Immature natural killer cell (primary cell): ENCODE data around the gene PIF1. TPM values are rescaled to one million over a fixed set of nuclear protein-coding genes. Genes with fewer than 3 reads are reported as not detected.
"Not testable (repeated sequence)": the region's sequence is repeated elsewhere in the genome, so short reads cannot be mapped to it uniquely, and the experiment has no call there.

ENCODE experiments used
- DNase-seq, 3 donors: peaks; one replicate each; pipeline ENCODE4 v3.0.0; 2022; ENCODE audit warnings: mixed read lengths in 1 of 3
- H3K27ac Mint-ChIP-seq, 6 donors: one replicate each; pipeline ENCODE4 v1.8.0; 2020; ENCODE audit warnings: mixed read lengths in 6 of 6, mild to moderate bottlenecking in 5 of 6, inconsistent platforms in 4 of 6, moderate library complexity in 3 of 6
- H3K27me3 Mint-ChIP-seq, 3 donors: one replicate each; pipeline ENCODE4 v1.8.0; 2020 to 2021; ENCODE audit warnings: low read depth in 3 of 3, mild to moderate bottlenecking in 3 of 3, mixed read lengths in 3 of 3, moderate library complexity in 3 of 3, inconsistent platforms in 1 of 3
- H3K36me3 Mint-ChIP-seq, 3 donors: one replicate each; pipeline ENCODE4 v1.8.0; 2020; ENCODE audit warnings: mixed read lengths in 3 of 3, inconsistent platforms in 2 of 3, mild to moderate bottlenecking in 2 of 3
- H3K4me1 Mint-ChIP-seq, 2 donors: one replicate each; pipeline ENCODE4 v1.8.0; 2020; ENCODE audit warnings: inconsistent platforms in 2 of 2, mild to moderate bottlenecking in 2 of 2, mixed read lengths in 2 of 2, moderate library complexity in 1 of 2
- H3K4me3 Mint-ChIP-seq, 5 donors: one replicate each; pipeline ENCODE4 v1.8.0; 2020; ENCODE audit warnings: mild to moderate bottlenecking in 5 of 5, mixed read lengths in 5 of 5, inconsistent platforms in 3 of 5, moderate library complexity in 3 of 5
- H3K9me3 Mint-ChIP-seq, 6 donors: one replicate each; pipeline ENCODE4 v1.8.0; 2020; ENCODE audit warnings: mild to moderate bottlenecking in 6 of 6, mixed read lengths in 6 of 6, inconsistent platforms in 4 of 6, moderate library complexity in 3 of 6
- polyA plus RNA-seq, 3 donors: library from polyadenylated mRNA; unstranded; fragments of 300-500 nt; fragmentation: Illumina TruSeq; gene quantifications; one replicate each; pipeline ENCODE4 v1.2.3, GENCODE V29; 2021

The PIF1 gene
- polyA plus RNA-seq, 3 donors from 2014 or later, result 1.1 to 2.5 (median 2.1) TPM

- not testable (repeated sequence) for H3K27ac Mint-ChIP-seq, H3K9me3 Mint-ChIP-seq, H3K4me3 Mint-ChIP-seq, DNase-seq, H3K27me3 Mint-ChIP-seq, H3K36me3 Mint-ChIP-seq, H3K4me1 Mint-ChIP-seq
Measured at GRCh38 chr15:64795299-64795698, 30.1 kb downstream of the PIF1 start.

- H3K36me3 Mint-ChIP-seq, result no peaks in the 10 kb centered on the region
- H3K27ac Mint-ChIP-seq, result no peak overlapping the region
- DNase-seq, result no peak
- no peaks in the 10 kb centered on the region for H3K27me3 Mint-ChIP-seq
- H3K9me3 Mint-ChIP-seq, result no peaks in the 10 kb centered on the region
- no peak overlapping the region for H3K4me3 Mint-ChIP-seq
- no peaks in the 10 kb centered on the region for H3K4me1 Mint-ChIP-seq
Measured at GRCh38 chr15:64792282-64792681, 33.2 kb downstream of the PIF1 start.

- Mint-ChIP-seq H3K27ac (peak overlapping the region in 1 of 6 donors; percentile 68), H3K4me1 (no peaks in the 10 kb centered on the region), H3K4me3 (no peak overlapping the region)
Measured at GRCh38 chr15:64791401-64791800, 34.0 kb downstream of the PIF1 start.

GRCh38 chr15:64783796-64784195 is 41.7 kb downstream of the PIF1 start:
- Mint-ChIP-seq H3K36me3 (no peaks in the 10 kb centered on the region), H3K27me3 (peaks cover 0 to 2% (median 2%) of the 10 kb centered on the region in 3 donors), H3K9me3 (no peaks in the 10 kb centered on the region), H3K4me1 (peaks cover 34 to 41% of the 10 kb centered on the region in 2 donors), H3K27ac (peak overlapping the region in 2 of 6 donors; percentile 5 to 21), H3K4me3 (peak overlapping the region in 2 of 5 donors; percentile 19 to 25)
- DNase-seq, result no peak

More at GRCh38 chr15:64791401-64791800, 34.0 kb downstream of the PIF1 start:
- H3K36me3 Mint-ChIP-seq, result no peaks in the 10 kb centered on the region
- H3K27me3 Mint-ChIP-seq, result no peaks in the 10 kb centered on the region
- no peak for DNase-seq
- no peaks in the 10 kb centered on the region for H3K9me3 Mint-ChIP-seq

- H3K4me1 Mint-ChIP-seq, result peaks cover 34 to 41% of the 10 kb centered on the region in 2 donors
- H3K27ac Mint-ChIP-seq, result peak overlapping the region in 5 of 6 donors; percentile 57 to 91 (median 79)
- peak overlapping the region; percentile 67 to 84 (median 75) for H3K4me3 Mint-ChIP-seq
- H3K9me3 Mint-ChIP-seq, result no peaks in the 10 kb centered on the region
- no peaks in the 10 kb centered on the region for H3K36me3 Mint-ChIP-seq
- H3K27me3 Mint-ChIP-seq, result peaks cover 0 to 8% (median 2%) of the 10 kb centered on the region in 3 donors
- DNase-seq, result no peak
Measured at GRCh38 chr15:64782751-64783150, 42.7 kb downstream of the PIF1 start.

- peak overlapping the region; percentile 57 to 91 (median 76) for H3K27ac Mint-ChIP-seq
- H3K27me3 Mint-ChIP-seq, result peaks cover 0 to 9% (median 7%) of the 10 kb centered on the region in 3 donors
- no peaks in the 10 kb centered on the region for H3K36me3 Mint-ChIP-seq
- peak overlapping the region in 3 of 5 donors; percentile 72 to 84 (median 80) for H3K4me3 Mint-ChIP-seq
- H3K9me3 Mint-ChIP-seq, result no peaks in the 10 kb centered on the region
- H3K4me1 Mint-ChIP-seq, result peaks cover 37 to 41% of the 10 kb centered on the region in 2 donors
- DNase-seq, result no peak
Measured at GRCh38 chr15:64781299-64781698, 44.1 kb downstream of the PIF1 start.

GRCh38 chr15:64780600-64781156 is 44.8 kb downstream of the PIF1 start:
- no peaks in the 10 kb centered on the region for H3K9me3 Mint-ChIP-seq
- peak overlapping the region in 4 of 6 donors; percentile 57 to 78 (median 59) for H3K27ac Mint-ChIP-seq
- no peak for DNase-seq
- H3K4me1 Mint-ChIP-seq, result peaks cover 41% of the 10 kb centered on the region in 2 donors
- H3K27me3 Mint-ChIP-seq, result peaks cover 0 to 12% (median 7%) of the 10 kb centered on the region in 3 donors
- H3K36me3 Mint-ChIP-seq, result no peaks in the 10 kb centered on the region
- peak overlapping the region in 1 of 5 donors; percentile 18 for H3K4me3 Mint-ChIP-seq

GRCh38 chr15:64779630-64780029 is 45.8 kb downstream of the PIF1 start:
- Mint-ChIP-seq H3K27ac (peak overlapping the region in 1 of 6 donors; percentile 49), H3K27me3 (peaks cover 0 to 12% (median 7%) of the 10 kb centered on the region in 3 donors), H3K4me3 (peak overlapping the region in 2 of 5 donors; percentile 12 to 26), H3K36me3 (no peaks in the 10 kb centered on the region), H3K4me1 (peaks cover 41% of the 10 kb centered on the region in 2 donors), H3K9me3 (no peaks in the 10 kb centered on the region)
- no peak for DNase-seq

- peak overlapping the region in 1 of 6 donors; percentile 63 for H3K27ac Mint-ChIP-seq
- no peak overlapping the region for H3K4me3 Mint-ChIP-seq
- DNase-seq, result no peak
- H3K4me1 Mint-ChIP-seq, result peaks cover 41 to 44% of the 10 kb centered on the region in 2 donors
- H3K27me3 Mint-ChIP-seq, result peaks cover 5 to 12% (median 10%) of the 10 kb centered on the region in 3 donors
- no peaks in the 10 kb centered on the region for H3K9me3 Mint-ChIP-seq
- H3K36me3 Mint-ChIP-seq, result no peaks in the 10 kb centered on the region
Measured at GRCh38 chr15:64779024-64779423, 46.4 kb downstream of the PIF1 start.

GRCh38 chr15:64776402-64776786 is 49.1 kb downstream of the PIF1 start:
- peak overlapping the region; percentile 72 to 81 (median 78) for H3K4me3 Mint-ChIP-seq
- H3K4me1 Mint-ChIP-seq, result peaks cover 22 to 29% of the 10 kb centered on the region in 2 donors
- no peak overlapping the region for H3K27ac Mint-ChIP-seq
- no peaks in the 10 kb centered on the region for H3K9me3 Mint-ChIP-seq
- H3K27me3 Mint-ChIP-seq, result peaks cover 5 to 15% (median 12%) of the 10 kb centered on the region in 3 donors
- H3K36me3 Mint-ChIP-seq, result no peaks in the 10 kb centered on the region
- no peak for DNase-seq

- Mint-ChIP-seq H3K27me3 (peaks cover 5 to 15% (median 12%) of the 10 kb centered on the region in 3 donors), H3K4me1 (peaks cover 17 to 25% of the 10 kb centered on the region in 2 donors), H3K36me3 (no peaks in the 10 kb centered on the region), H3K27ac (peak within 1 kb of the TSS in 5 of 6 donors; percentile 56 to 94 (median 88)), H3K9me3 (no peaks in the 10 kb centered on the region), H3K4me3 (peak within 1 kb of the TSS; percentile 81 to 90 (median 84))
- peak; percentile 15 to 25 (median 21) for DNase-seq
Measured at GRCh38 chr15:64775551-64776401, 49.7 kb downstream of the PIF1 start, which contains the start of gene RBPMS2. Gene RBPMS2 (minus strand): TSS chr15:64775589. CDS start chr15:64775319, 270 bp downstream.

- peak in 2 of 3 donors; percentile 10 to 16 for DNase-seq
- Mint-ChIP-seq H3K27me3 (peaks cover 5 to 15% (median 12%) of the 10 kb centered on the region in 3 donors), H3K4me3 (peak overlapping the region; percentile 76 to 90 (median 84)), H3K27ac (peak overlapping the region in 5 of 6 donors; percentile 56 to 94 (median 88)), H3K9me3 (no peaks in the 10 kb centered on the region), H3K36me3 (no peaks in the 10 kb centered on the region), H3K4me1 (peaks cover 11 to 18% of the 10 kb centered on the region in 2 donors)
Measured at GRCh38 chr15:64774629-64775493, 50.6 kb downstream of the PIF1 start.

GRCh38 chr15:64774037-64774628 is 51.3 kb downstream of the PIF1 start:
- peak overlapping the region; percentile 56 to 94 (median 84) for H3K27ac Mint-ChIP-seq
- H3K36me3 Mint-ChIP-seq, result no peaks in the 10 kb centered on the region
- peaks cover 5 to 15% (median 12%) of the 10 kb centered on the region in 3 donors for H3K27me3 Mint-ChIP-seq
- peaks cover 6 to 17% of the 10 kb centered on the region in 2 donors for H3K4me1 Mint-ChIP-seq
- no peaks in the 10 kb centered on the region for H3K9me3 Mint-ChIP-seq
- H3K4me3 Mint-ChIP-seq, result peak overlapping the region; percentile 76 to 90 (median 84)
- DNase-seq, result peak; percentile 23 to 65 (median 50)
